ENCODE measurements around the gene EXOSC5.
A peak's percentile ranks its signal among the peaks of the same experiment; 100 is the strongest.
"Not testable (repeated sequence)": the region's sequence is repeated elsewhere in the genome, so short reads cannot be mapped to it uniquely, and the experiment has no call there.

The EXOSC5 gene

GRCh38 chr19:41403181-41403970 is 6.2 kb upstream of the EXOSC5 start:
- no peaks in the 10 kb centered on the region for H3K36me3 Mint-ChIP-seq (ENCODE audit: low read depth)
- no peaks in the 10 kb centered on the region for H3K9me3 Mint-ChIP-seq
- DNase-seq (no peak), ATAC-seq (no peak)
- H3K27ac Mint-ChIP-seq, result no peak overlapping the region
- H3K4me1 Mint-ChIP-seq, result peaks cover 15% of the 10 kb centered on the region
- no peaks in the 10 kb centered on the region for H3K27me3 Mint-ChIP-seq
- H3K4me3 Mint-ChIP-seq, result no peak overlapping the region

- Mint-ChIP-seq H3K27me3 (peaks cover 2% of the 10 kb centered on the region), H3K4me3 (no peak overlapping the region), H3K36me3 (ENCODE audit: low read depth) (no peaks in the 10 kb centered on the region), H3K27ac (no peak overlapping the region), H3K4me1 (peaks cover 28% of the 10 kb centered on the region), H3K9me3 (no peaks in the 10 kb centered on the region)
- ATAC-seq (no peak), DNase-seq (no peak)
Measured at GRCh38 chr19:41402010-41402409, 4.9 kb upstream of the EXOSC5 start.

GRCh38 chr19:41401483-41401882 is 4.3 kb upstream of the EXOSC5 start:
- Mint-ChIP-seq H3K9me3 (no peaks in the 10 kb centered on the region), H3K27me3 (peaks cover 2% of the 10 kb centered on the region), H3K4me1 (peaks cover 29% of the 10 kb centered on the region), H3K27ac (no peak overlapping the region), H3K36me3 (ENCODE audit: low read depth) (no peaks in the 10 kb centered on the region), H3K4me3 (no peak overlapping the region)
- DNase-seq (no peak), ATAC-seq (no peak)

- Mint-ChIP-seq H3K27ac (no peak overlapping the region), H3K9me3 (no peaks in the 10 kb centered on the region), H3K4me1 (peaks cover 43% of the 10 kb centered on the region), H3K27me3 (peaks cover 2% of the 10 kb centered on the region), H3K36me3 (ENCODE audit: low read depth) (peaks cover 5% of the 10 kb centered on the region), H3K4me3 (no peak overlapping the region)
- DNase-seq (no peak), ATAC-seq (no peak)
Measured at GRCh38 chr19:41399525-41399924, 2.4 kb upstream of the EXOSC5 start.

GRCh38 chr19:41399091-41399490 is 1.9 kb upstream of the EXOSC5 start:
- no peak for DNase-seq
- H3K4me3 Mint-ChIP-seq, result peak overlapping the region; percentile 96
- peaks cover 2% of the 10 kb centered on the region for H3K27me3 Mint-ChIP-seq
- peaks cover 43% of the 10 kb centered on the region for H3K4me1 Mint-ChIP-seq
- H3K27ac Mint-ChIP-seq, result no peak overlapping the region
- peaks cover 5% of the 10 kb centered on the region for H3K36me3 Mint-ChIP-seq (ENCODE audit: low read depth)
- H3K9me3 Mint-ChIP-seq, result no peaks in the 10 kb centered on the region
- no peak for ATAC-seq

- peaks cover 5% of the 10 kb centered on the region for H3K36me3 Mint-ChIP-seq (ENCODE audit: low read depth)
- H3K27me3 Mint-ChIP-seq, result peaks cover 2% of the 10 kb centered on the region
- no peaks in the 10 kb centered on the region for H3K9me3 Mint-ChIP-seq
- ATAC-seq, result no peak
- DNase-seq, result no peak
- H3K4me1 Mint-ChIP-seq, result peaks cover 43% of the 10 kb centered on the region
- peak overlapping the region; percentile 100 for H3K27ac Mint-ChIP-seq
- H3K4me3 Mint-ChIP-seq, result peak overlapping the region; percentile 96
Measured at GRCh38 chr19:41398598-41398997, 1.4 kb upstream of the EXOSC5 start.

- Mint-ChIP-seq H3K27me3 (peaks cover 2% of the 10 kb centered on the region), H3K4me1 (peaks cover 43% of the 10 kb centered on the region), H3K36me3 (ENCODE audit: low read depth) (peaks cover 5% of the 10 kb centered on the region), H3K27ac (peak overlapping the region; percentile 100), H3K4me3 (peak overlapping the region; percentile 96), H3K9me3 (no peaks in the 10 kb centered on the region)
- DNase-seq (no peak), ATAC-seq (no peak)
Measured at GRCh38 chr19:41398050-41398418, 875 bp upstream of the EXOSC5 start.

GRCh38 chr19:41395355-41395754 is 1.8 kb downstream of the EXOSC5 start:
- H3K27ac Mint-ChIP-seq, result peak overlapping the region; percentile 24
- H3K4me3 Mint-ChIP-seq, result peak overlapping the region; percentile 96
- H3K36me3 Mint-ChIP-seq (ENCODE audit: low read depth), result peaks cover 12% of the 10 kb centered on the region
- no peaks in the 10 kb centered on the region for H3K9me3 Mint-ChIP-seq
- peaks cover 2% of the 10 kb centered on the region for H3K27me3 Mint-ChIP-seq
- ATAC-seq (no peak), DNase-seq (no peak)
- peaks cover 39% of the 10 kb centered on the region for H3K4me1 Mint-ChIP-seq

GRCh38 chr19:41392775-41393174 is 4.4 kb downstream of the EXOSC5 start:
- DNase-seq (no peak), ATAC-seq (no peak)
- peaks cover 2% of the 10 kb centered on the region for H3K27me3 Mint-ChIP-seq
- H3K36me3 Mint-ChIP-seq (ENCODE audit: low read depth), result peaks cover 14% of the 10 kb centered on the region
- H3K4me3 Mint-ChIP-seq, result no peak overlapping the region
- H3K4me1 Mint-ChIP-seq, result peaks cover 22% of the 10 kb centered on the region
- H3K9me3 Mint-ChIP-seq, result no peaks in the 10 kb centered on the region
- H3K27ac Mint-ChIP-seq, result no peak overlapping the region

- no peak for DNase-seq
- no peak overlapping the region for H3K27ac Mint-ChIP-seq
- peaks cover 14% of the 10 kb centered on the region for H3K4me1 Mint-ChIP-seq
- no peaks in the 10 kb centered on the region for H3K27me3 Mint-ChIP-seq
- no peaks in the 10 kb centered on the region for H3K9me3 Mint-ChIP-seq
- no peak overlapping the region for H3K4me3 Mint-ChIP-seq
- no peak for ATAC-seq
- peaks cover 14% of the 10 kb centered on the region for H3K36me3 Mint-ChIP-seq (ENCODE audit: low read depth)
Measured at GRCh38 chr19:41391618-41392017, 5.5 kb downstream of the EXOSC5 start.

- ATAC-seq (no peak), DNase-seq (no peak)
- Mint-ChIP-seq H3K4me3 (no peak overlapping the region), H3K4me1 (no peaks in the 10 kb centered on the region), H3K27me3 (no peaks in the 10 kb centered on the region), H3K27ac (no peak overlapping the region), H3K36me3 (ENCODE audit: low read depth) (peaks cover 7% of the 10 kb centered on the region), H3K9me3 (no peaks in the 10 kb centered on the region)
Measured at GRCh38 chr19:41386442-41386841, 10.7 kb downstream of the EXOSC5 start.

- Mint-ChIP-seq H3K27me3 (no peaks in the 10 kb centered on the region), H3K27ac (no peak overlapping the region), H3K4me1 (no peaks in the 10 kb centered on the region), H3K4me3 (no peak overlapping the region), H3K36me3 (ENCODE audit: low read depth) (no peaks in the 10 kb centered on the region), H3K9me3 (no peaks in the 10 kb centered on the region)
- DNase-seq (no peak), ATAC-seq (no peak)
Measured at GRCh38 chr19:41384351-41384750, 12.8 kb downstream of the EXOSC5 start.

- not testable (repeated sequence) for H3K4me1 Mint-ChIP-seq; H3K27me3 Mint-ChIP-seq; H3K4me3 Mint-ChIP-seq; H3K9me3 Mint-ChIP-seq; DNase-seq; H3K27ac Mint-ChIP-seq; ATAC-seq; H3K36me3 Mint-ChIP-seq (ENCODE audit: low read depth)
Measured at GRCh38 chr19:41381536-41381935, 15.6 kb downstream of the EXOSC5 start.

GRCh38 chr19:41377977-41378709 is 19.0 kb downstream of the EXOSC5 start:
- Mint-ChIP-seq H3K36me3 (ENCODE audit: low read depth) (no peaks in the 10 kb centered on the region), H3K4me3 (no peak overlapping the region)
- no peak for ATAC-seq

GRCh38 chr19:41376998-41377365 is 20.2 kb downstream of the EXOSC5 start:
- H3K4me1 Mint-ChIP-seq, result peaks cover 16% of the 10 kb centered on the region
- H3K36me3 Mint-ChIP-seq (ENCODE audit: low read depth), result no peaks in the 10 kb centered on the region
- no peaks in the 10 kb centered on the region for H3K9me3 Mint-ChIP-seq
- DNase-seq (peak; percentile 18), ATAC-seq (peak; percentile 34)
- peak overlapping the region; percentile 60 for H3K4me3 Mint-ChIP-seq
- peak overlapping the region; percentile 7 for H3K27ac Mint-ChIP-seq
- H3K27me3 Mint-ChIP-seq, result no peaks in the 10 kb centered on the region

More at GRCh38 chr19:41377977-41378709, 19.0 kb downstream of the EXOSC5 start:
- H3K4me1 Mint-ChIP-seq, result peaks cover 15% of the 10 kb centered on the region
- no peak for DNase-seq
- H3K9me3 Mint-ChIP-seq, result no peaks in the 10 kb centered on the region
- no peaks in the 10 kb centered on the region for H3K27me3 Mint-ChIP-seq
- no peak overlapping the region for H3K27ac Mint-ChIP-seq

Measured in activated naive CD8-positive, alpha-beta T cell treated with anti-CD3 and anti-CD28 coated beads, Interleukin-2, amount 50 U/mL, for 24 hours (primary cell).